ENCODE measurements around the gene LMOD1.

GRCh38 chr1:201870397-201870796 lies 76.0 kb downstream of the LMOD1 start:
- TF ChIP-seq POLR2A (IDR thresholded peaks at IDR 0.05; ENCODE audit: low read length) (no peak), GATA1 (IDR thresholded peaks at IDR 0.05; ENCODE audit: low read depth, low read length) (no peak)
